K562 (cell line): Measurements from ENCODE around the gene MLANA. TPM values are rescaled to one million over a fixed set of nuclear protein-coding genes. Genes with fewer than 3 reads are reported as not detected.

Experiments
- CSDE1 ChIP-seq, 2 experiments: fragments of 450-650 bp; IDR thresholded peaks; 2 replicates each; pipeline ENCODE4 v1.6.1; 2016; ENCODE audit warnings: mild to moderate bottlenecking in 1 of 2
- HNRNPH1 ChIP-seq: fragments of 200-400 bp; formaldehyde crosslinking; optimal IDR thresholded peaks from 2 replicates; pipeline ENCODE3; 2017; ENCODE audit warnings: low read depth, mild to moderate bottlenecking, low read length, moderate library complexity
- HNRNPK ChIP-seq: fragments of 200-400 bp; formaldehyde crosslinking; IDR thresholded peaks from one replicate; pipeline ENCODE4 v1.6.1; 2018; ENCODE audit warnings: mild to moderate bottlenecking, low read depth, low read length; ENCODE audit not compliant: poor library complexity, severe bottlenecking
- JUNB ChIP-seq: fragments of 450-650 bp; formaldehyde crosslinking; conservative IDR thresholded peaks from 2 replicates; pipeline ENCODE4 v1.4.0; 2020; ENCODE audit warnings: mild to moderate bottlenecking
- KDM4B ChIP-seq, 2 experiments: fragments of 450-650 bp in 1 of 2; sonication (generic) in 1 of 2; IDR thresholded peaks; 2 replicates each; pipeline ENCODE4 v1.6.1; 2016 to 2017; ENCODE audit warnings: borderline replicate concordance in 2 of 2, antibody characterized with exemption in 1 of 2, low read depth in 1 of 2, mild to moderate bottlenecking in 1 of 2
- MCM3 ChIP-seq: fragments of 450-650 bp; IDR thresholded peaks from 2 replicates; pipeline ENCODE4 v1.6.1; 2016
- POU5F1 ChIP-seq: fragments of 150-350 bp; IDR thresholded peaks from 2 replicates; pipeline ENCODE4 v1.6.1; 2014; ENCODE audit warnings: borderline replicate concordance, low read length, low read depth, mild to moderate bottlenecking; ENCODE audit not compliant: partially characterized antibody
- polyA plus RNA-seq, 8 experiments: library from polyadenylated mRNA; depleted of rRNA in 4 of 8; stranded (reverse) in 5 of 8; unstranded in 3 of 8; fragments of >200 nt; fragmentation: Nextera tagmentation in 2 of 8; fragmentation: Illumina TruSeq in 1 of 8; extraction: Ambion mirVana in 2 of 8; extraction: Trizol in 1 of 8; gene quantifications; 2 replicates each; pipeline versions ENCODE4 v1.2.1 to v1.2.3, GENCODE V29; 2011 to 2014; ENCODE audit warnings: inconsistent platforms in 1 of 8, missing spikeins in 1 of 8
- total RNA-seq, 7 experiments: library from RNA; depleted of rRNA in 6 of 7; stranded (reverse); fragments of >200 nt in 6 of 7; fragmentation: Illumina TruSeq in 2 of 7; extraction: Trizol in 2 of 7; gene quantifications; 2 replicates each; pipeline versions ENCODE4 v1.2.1 to v1.2.3, GENCODE V29; 2011 to 2021; ENCODE audit warnings: low replicate concordance in 1 of 7
- TF ChIP-seq, protein P1 (sequence below): fragments of 450-650 bp; IDR thresholded peaks from 2 replicates; pipeline ENCODE4 v1.6.1; 2017; ENCODE audit warnings: antibody characterized with exemption
- TF ChIP-seq, protein P2 (sequence below): fragments of 450-650 bp; IDR thresholded peaks from 2 replicates; pipeline ENCODE4 v1.6.1; 2016; ENCODE audit warnings: mild to moderate bottlenecking, moderate library complexity
- TF ChIP-seq, protein P3 (sequence below): fragments of 450-650 bp; IDR thresholded peaks from 2 replicates; pipeline ENCODE4 v1.6.1; 2014; ENCODE audit warnings: low read depth, mild to moderate bottlenecking, moderate library complexity, borderline replicate concordance

The MLANA gene
- total and polyA plus RNA-seq, 9 of the 15 experiments (the other 6 are each of a cell fraction or from before 2014, with no cell fraction given) = not detected

DNA sequence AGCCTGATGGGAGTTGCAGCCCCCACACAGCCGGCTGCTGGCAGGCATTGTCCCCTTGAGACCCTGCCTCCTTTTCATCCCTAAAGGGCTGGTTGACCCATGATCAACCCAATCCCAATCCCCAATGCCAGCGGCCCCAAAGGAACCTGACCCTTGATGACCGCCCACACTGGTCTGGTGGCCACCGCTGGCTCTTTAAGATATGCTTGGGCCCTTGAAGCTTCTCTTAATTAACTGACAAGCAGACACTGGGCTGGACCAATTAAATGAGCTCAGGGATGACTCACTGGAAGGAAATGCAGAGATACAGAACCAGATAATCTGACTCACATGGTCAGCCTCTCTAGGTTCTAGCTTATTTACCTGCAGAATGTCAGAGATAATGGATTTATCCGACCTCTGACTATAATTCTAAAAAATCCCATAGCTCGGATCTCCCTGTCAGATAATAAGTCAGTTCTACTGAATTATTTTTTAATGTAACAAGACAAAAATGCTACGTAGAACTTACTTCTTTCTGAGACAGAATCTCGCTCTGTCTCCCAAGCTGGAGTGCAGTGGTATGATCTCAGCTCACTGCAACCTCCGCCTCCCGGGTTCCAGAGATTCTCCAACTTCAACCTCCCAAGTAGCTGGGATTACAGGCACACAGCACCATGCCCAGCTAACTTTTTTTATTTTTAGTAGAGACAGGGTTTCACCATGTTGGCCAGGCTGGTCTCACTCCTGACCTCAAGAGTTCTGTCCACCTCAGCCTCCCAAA lies 11.1 kb upstream of the MLANA start (continued):
- TF ChIP-seq, protein P1, sequence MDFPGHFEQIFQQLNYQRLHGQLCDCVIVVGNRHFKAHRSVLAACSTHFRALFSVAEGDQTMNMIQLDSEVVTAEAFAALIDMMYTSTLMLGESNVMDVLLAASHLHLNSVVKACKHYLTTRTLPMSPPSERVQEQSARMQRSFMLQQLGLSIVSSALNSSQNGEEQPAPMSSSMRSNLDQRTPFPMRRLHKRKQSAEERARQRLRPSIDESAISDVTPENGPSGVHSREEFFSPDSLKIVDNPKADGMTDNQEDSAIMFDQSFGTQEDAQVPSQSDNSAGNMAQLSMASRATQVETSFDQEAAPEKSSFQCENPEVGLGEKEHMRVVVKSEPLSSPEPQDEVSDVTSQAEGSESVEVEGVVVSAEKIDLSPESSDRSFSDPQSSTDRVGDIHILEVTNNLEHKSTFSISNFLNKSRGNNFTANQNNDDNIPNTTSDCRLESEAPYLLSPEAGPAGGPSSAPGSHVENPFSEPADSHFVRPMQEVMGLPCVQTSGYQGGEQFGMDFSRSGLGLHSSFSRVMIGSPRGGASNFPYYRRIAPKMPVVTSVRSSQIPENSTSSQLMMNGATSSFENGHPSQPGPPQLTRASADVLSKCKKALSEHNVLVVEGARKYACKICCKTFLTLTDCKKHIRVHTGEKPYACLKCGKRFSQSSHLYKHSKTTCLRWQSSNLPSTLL = no peak
- TF ChIP-seq HNRNPH1 (no peak), CSDE1 (IDR thresholded peaks at IDR 0.05) (no peak), JUNB (CRISPR knock-in tag) (peak; percentile 84), MCM3 (no peak), HNRNPK (no peak), POU5F1 (no peak), KDM4B (IDR thresholded peaks at IDR 0.05; ENCODE audit: borderline replicate concordance in 2 of 2, low read depth in 1 of 2) (no peak)
- TF ChIP-seq, protein P2, sequence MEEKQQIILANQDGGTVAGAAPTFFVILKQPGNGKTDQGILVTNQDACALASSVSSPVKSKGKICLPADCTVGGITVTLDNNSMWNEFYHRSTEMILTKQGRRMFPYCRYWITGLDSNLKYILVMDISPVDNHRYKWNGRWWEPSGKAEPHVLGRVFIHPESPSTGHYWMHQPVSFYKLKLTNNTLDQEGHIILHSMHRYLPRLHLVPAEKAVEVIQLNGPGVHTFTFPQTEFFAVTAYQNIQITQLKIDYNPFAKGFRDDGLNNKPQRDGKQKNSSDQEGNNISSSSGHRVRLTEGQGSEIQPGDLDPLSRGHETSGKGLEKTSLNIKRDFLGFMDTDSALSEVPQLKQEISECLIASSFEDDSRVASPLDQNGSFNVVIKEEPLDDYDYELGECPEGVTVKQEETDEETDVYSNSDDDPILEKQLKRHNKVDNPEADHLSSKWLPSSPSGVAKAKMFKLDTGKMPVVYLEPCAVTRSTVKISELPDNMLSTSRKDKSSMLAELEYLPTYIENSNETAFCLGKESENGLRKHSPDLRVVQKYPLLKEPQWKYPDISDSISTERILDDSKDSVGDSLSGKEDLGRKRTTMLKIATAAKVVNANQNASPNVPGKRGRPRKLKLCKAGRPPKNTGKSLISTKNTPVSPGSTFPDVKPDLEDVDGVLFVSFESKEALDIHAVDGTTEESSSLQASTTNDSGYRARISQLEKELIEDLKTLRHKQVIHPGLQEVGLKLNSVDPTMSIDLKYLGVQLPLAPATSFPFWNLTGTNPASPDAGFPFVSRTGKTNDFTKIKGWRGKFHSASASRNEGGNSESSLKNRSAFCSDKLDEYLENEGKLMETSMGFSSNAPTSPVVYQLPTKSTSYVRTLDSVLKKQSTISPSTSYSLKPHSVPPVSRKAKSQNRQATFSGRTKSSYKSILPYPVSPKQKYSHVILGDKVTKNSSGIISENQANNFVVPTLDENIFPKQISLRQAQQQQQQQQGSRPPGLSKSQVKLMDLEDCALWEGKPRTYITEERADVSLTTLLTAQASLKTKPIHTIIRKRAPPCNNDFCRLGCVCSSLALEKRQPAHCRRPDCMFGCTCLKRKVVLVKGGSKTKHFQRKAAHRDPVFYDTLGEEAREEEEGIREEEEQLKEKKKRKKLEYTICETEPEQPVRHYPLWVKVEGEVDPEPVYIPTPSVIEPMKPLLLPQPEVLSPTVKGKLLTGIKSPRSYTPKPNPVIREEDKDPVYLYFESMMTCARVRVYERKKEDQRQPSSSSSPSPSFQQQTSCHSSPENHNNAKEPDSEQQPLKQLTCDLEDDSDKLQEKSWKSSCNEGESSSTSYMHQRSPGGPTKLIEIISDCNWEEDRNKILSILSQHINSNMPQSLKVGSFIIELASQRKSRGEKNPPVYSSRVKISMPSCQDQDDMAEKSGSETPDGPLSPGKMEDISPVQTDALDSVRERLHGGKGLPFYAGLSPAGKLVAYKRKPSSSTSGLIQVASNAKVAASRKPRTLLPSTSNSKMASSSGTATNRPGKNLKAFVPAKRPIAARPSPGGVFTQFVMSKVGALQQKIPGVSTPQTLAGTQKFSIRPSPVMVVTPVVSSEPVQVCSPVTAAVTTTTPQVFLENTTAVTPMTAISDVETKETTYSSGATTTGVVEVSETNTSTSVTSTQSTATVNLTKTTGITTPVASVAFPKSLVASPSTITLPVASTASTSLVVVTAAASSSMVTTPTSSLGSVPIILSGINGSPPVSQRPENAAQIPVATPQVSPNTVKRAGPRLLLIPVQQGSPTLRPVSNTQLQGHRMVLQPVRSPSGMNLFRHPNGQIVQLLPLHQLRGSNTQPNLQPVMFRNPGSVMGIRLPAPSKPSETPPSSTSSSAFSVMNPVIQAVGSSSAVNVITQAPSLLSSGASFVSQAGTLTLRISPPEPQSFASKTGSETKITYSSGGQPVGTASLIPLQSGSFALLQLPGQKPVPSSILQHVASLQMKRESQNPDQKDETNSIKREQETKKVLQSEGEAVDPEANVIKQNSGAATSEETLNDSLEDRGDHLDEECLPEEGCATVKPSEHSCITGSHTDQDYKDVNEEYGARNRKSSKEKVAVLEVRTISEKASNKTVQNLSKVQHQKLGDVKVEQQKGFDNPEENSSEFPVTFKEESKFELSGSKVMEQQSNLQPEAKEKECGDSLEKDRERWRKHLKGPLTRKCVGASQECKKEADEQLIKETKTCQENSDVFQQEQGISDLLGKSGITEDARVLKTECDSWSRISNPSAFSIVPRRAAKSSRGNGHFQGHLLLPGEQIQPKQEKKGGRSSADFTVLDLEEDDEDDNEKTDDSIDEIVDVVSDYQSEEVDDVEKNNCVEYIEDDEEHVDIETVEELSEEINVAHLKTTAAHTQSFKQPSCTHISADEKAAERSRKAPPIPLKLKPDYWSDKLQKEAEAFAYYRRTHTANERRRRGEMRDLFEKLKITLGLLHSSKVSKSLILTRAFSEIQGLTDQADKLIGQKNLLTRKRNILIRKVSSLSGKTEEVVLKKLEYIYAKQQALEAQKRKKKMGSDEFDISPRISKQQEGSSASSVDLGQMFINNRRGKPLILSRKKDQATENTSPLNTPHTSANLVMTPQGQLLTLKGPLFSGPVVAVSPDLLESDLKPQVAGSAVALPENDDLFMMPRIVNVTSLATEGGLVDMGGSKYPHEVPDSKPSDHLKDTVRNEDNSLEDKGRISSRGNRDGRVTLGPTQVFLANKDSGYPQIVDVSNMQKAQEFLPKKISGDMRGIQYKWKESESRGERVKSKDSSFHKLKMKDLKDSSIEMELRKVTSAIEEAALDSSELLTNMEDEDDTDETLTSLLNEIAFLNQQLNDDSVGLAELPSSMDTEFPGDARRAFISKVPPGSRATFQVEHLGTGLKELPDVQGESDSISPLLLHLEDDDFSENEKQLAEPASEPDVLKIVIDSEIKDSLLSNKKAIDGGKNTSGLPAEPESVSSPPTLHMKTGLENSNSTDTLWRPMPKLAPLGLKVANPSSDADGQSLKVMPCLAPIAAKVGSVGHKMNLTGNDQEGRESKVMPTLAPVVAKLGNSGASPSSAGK = no peak
- TF ChIP-seq, protein P3, sequence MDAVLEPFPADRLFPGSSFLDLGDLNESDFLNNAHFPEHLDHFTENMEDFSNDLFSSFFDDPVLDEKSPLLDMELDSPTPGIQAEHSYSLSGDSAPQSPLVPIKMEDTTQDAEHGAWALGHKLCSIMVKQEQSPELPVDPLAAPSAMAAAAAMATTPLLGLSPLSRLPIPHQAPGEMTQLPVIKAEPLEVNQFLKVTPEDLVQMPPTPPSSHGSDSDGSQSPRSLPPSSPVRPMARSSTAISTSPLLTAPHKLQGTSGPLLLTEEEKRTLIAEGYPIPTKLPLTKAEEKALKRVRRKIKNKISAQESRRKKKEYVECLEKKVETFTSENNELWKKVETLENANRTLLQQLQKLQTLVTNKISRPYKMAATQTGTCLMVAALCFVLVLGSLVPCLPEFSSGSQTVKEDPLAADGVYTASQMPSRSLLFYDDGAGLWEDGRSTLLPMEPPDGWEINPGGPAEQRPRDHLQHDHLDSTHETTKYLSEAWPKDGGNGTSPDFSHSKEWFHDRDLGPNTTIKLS = peak; percentile 52; the same call in 1 of the 2 replicates
